ENCODE measurements around the gene ANXA1. TPM values are rescaled to one million over a fixed set of nuclear protein-coding genes. Genes with fewer than 3 reads are reported as not detected.
A peak's percentile ranks its signal among the peaks of the same experiment; 100 is the strongest.

Gene ANXA1
- total RNA-seq, 1 experiment from 2014 or later: 72.0 TPM

GRCh38 chr9:73133921-73134407, 17.7 kb upstream of the ANXA1 start:
- no peak for ATAC-seq
- H3K4me3 ChIP-seq (ENCODE audit: low read depth in 2 of 2, low read length in 2 of 2): no peak overlapping the region
- in situ Hi-C loops (cut with HindIII; ENCODE audit: low pct_unique_long_range_greater_than_20kb, low sequenced_read_pairs): no loop called here
- intact Hi-C loops (cut with micrococcal nuclease; ENCODE audit: unreplicated experiment): no loop called here
- no peaks in the 10 kb centered on the region for H3K36me3 ChIP-seq (ENCODE audit: control insufficient read depth, insufficient read depth, low read length)
- ChIA-PET POLR2A (no interaction called here), CTCF (no interaction called here)
- BruUV-seq (replicated peaks): no TSS peak
- H3K9me3 ChIP-seq (ENCODE audit: control insufficient read depth, insufficient read depth, low read depth, low read length): no peaks in the 10 kb centered on the region
- H3K27me3 ChIP-seq (ENCODE audit: control insufficient read depth, insufficient read depth, low read length): no peaks in the 10 kb centered on the region
- TF ChIP-seq SIN3A (IDR thresholded peaks at IDR 0.05; ENCODE audit: borderline replicate concordance, insufficient read depth, low read depth, low read length): no peak
- TF ChIP-seq TCF7L2 (IDR thresholded peaks at IDR 0.05; ENCODE audit: low read depth, low read length): no peak
- no peak for TF ChIP-seq CTCF (IDR thresholded peaks at IDR 0.05)
- TF ChIP-seq POLR2AphosphoS5 (IDR thresholded peaks at IDR 0.05; ENCODE audit: low read depth, low read length): no peak
- no peak for TF ChIP-seq REST (IDR thresholded peaks at IDR 0.05; ENCODE audit: insufficient read depth in 1 of 2, low read depth in 2 of 2, low read length in 1 of 2)
- H3K4me1 ChIP-seq (ENCODE audit: control insufficient read depth, insufficient read depth, low read length): peaks cover 22% of the 10 kb centered on the region
- H3K27ac ChIP-seq (ENCODE audit: low read length): peak overlapping the region; percentile 44; the same call in 1 of the 2 replicates
- DNase-seq (ENCODE audit: low read depth, low spot score): no peak

GRCh38 chr9:73135394-73135793, 16.3 kb upstream of the ANXA1 start:
- Histone ChIP-seq H3K27me3 (ENCODE audit: control insufficient read depth, insufficient read depth, low read length) (no peaks in the 10 kb centered on the region), H3K9me3 (ENCODE audit: control insufficient read depth, insufficient read depth, low read depth, low read length) (no peaks in the 10 kb centered on the region), H3K36me3 (ENCODE audit: control insufficient read depth, insufficient read depth, low read length) (no peaks in the 10 kb centered on the region), H3K4me1 (ENCODE audit: control insufficient read depth, insufficient read depth, low read length) (peaks cover 22% of the 10 kb centered on the region), H3K27ac (ENCODE audit: low read length) (no peak overlapping the region), H3K4me3 (ENCODE audit: low read depth in 2 of 2, low read length in 2 of 2) (no peak overlapping the region)
- ATAC-seq (no peak), DNase-seq (ENCODE audit: low read depth, low spot score) (no peak)
- intact Hi-C loops (cut with micrococcal nuclease; ENCODE audit: unreplicated experiment): no loop called here
- CTCF ChIA-PET: no interaction called here
- in situ Hi-C loops (cut with HindIII; ENCODE audit: low pct_unique_long_range_greater_than_20kb, low sequenced_read_pairs): no loop called here
- POLR2A ChIA-PET: no interaction called here
- no TSS peak for BruUV-seq (replicated peaks)
- TF ChIP-seq SIN3A (IDR thresholded peaks at IDR 0.05; ENCODE audit: borderline replicate concordance, insufficient read depth, low read depth, low read length): no peak

GRCh38 chr9:73137286-73137899, 14.3 kb upstream of the ANXA1 start:
- no peak overlapping the region for H3K4me3 ChIP-seq (ENCODE audit: low read depth in 2 of 2, low read length in 2 of 2)
- in situ Hi-C loops (cut with HindIII; ENCODE audit: low pct_unique_long_range_greater_than_20kb, low sequenced_read_pairs) (no loop called here), intact Hi-C loops (cut with micrococcal nuclease; ENCODE audit: unreplicated experiment) (no loop called here)
- DNase-seq (ENCODE audit: low read depth, low spot score) (no peak), ATAC-seq (peak; percentile 67)
- H3K9me3 ChIP-seq (ENCODE audit: control insufficient read depth, insufficient read depth, low read depth, low read length): no peaks in the 10 kb centered on the region
- BruUV-seq (replicated peaks): no TSS peak
- no peaks in the 10 kb centered on the region for H3K27me3 ChIP-seq (ENCODE audit: control insufficient read depth, insufficient read depth, low read length)
- TF ChIP-seq CTCF (IDR thresholded peaks at IDR 0.05) (no peak; the same call in 1 of the 2 replicates), TCF7L2 (IDR thresholded peaks at IDR 0.05; ENCODE audit: low read depth, low read length) (no peak), REST (IDR thresholded peaks at IDR 0.05; ENCODE audit: insufficient read depth in 1 of 2, low read depth in 2 of 2, low read length in 1 of 2) (no peak), POLR2AphosphoS5 (IDR thresholded peaks at IDR 0.05; ENCODE audit: low read depth, low read length) (no peak), SIN3A (IDR thresholded peaks at IDR 0.05; ENCODE audit: borderline replicate concordance, insufficient read depth, low read depth, low read length) (no peak)
- CTCF ChIA-PET: interaction anchor here (0.5 kb wide), 1 partner anchor 856 kb away, joined by 3 read pairs; no protein-coding TSS in a partner anchor
- no peaks in the 10 kb centered on the region for H3K36me3 ChIP-seq (ENCODE audit: control insufficient read depth, insufficient read depth, low read length)
- POLR2A ChIA-PET: interaction anchor here (0.5 to 0.6 kb wide), 2 partner anchors 18 to 66 kb away, joined by 3 read pairs; no protein-coding TSS in a partner anchor
- H3K4me1 ChIP-seq (ENCODE audit: control insufficient read depth, insufficient read depth, low read length): peaks cover 14% of the 10 kb centered on the region
- H3K27ac ChIP-seq (ENCODE audit: low read length): no peak overlapping the region

Measured in Panc1 (cell line).